ENCODE measurements around the gene CTTN.

GRCh38 chr11:70467201-70468085 is 69.1 kb downstream of the CTTN start:
- TF ChIP-seq YY1 (IDR thresholded peaks at IDR 0.05; ENCODE audit: insufficient read depth, insufficient read length) = no peak
- no peak for TF ChIP-seq SUZ12 (IDR thresholded peaks at IDR 0.05; ENCODE audit: extremely low read depth, insufficient read depth, insufficient read length)
- TF ChIP-seq ZNF274 (IDR thresholded peaks at IDR 0.05; ENCODE audit: low read depth, low read length) = no peak

All from NT2/D1 (cell line).